Activated CD4-positive, alpha-beta T cell treated with anti-CD3 and anti-CD28 coated beads, Interleukin-2, Interleukin-6, amounts not matched to agents 100 ng/mL and 50 ng/mL, durations not matched to agents 16 hours and 8 hours (primary cell): ENCODE data around the gene TRIP6.
"Not testable (repeated sequence)": the region's sequence is repeated elsewhere in the genome, so short reads cannot be mapped to it uniquely, and the experiment has no call there.

Source experiments
- DNase-seq: peaks from one replicate; pipeline ENCODE4 v3.0.0-alpha.2; 2020

TRIP6 gene

GRCh38 chr7:100891568-100892247 is 24.5 kb downstream of the TRIP6 start:
- no peak for DNase-seq

- DNase-seq, result no peak
Observed at GRCh38 chr7:100892364-100893317, 25.5 kb downstream of the TRIP6 start.

GRCh38 chr7:100893318-100893895 is 26.2 kb downstream of the TRIP6 start:
- no peak for DNase-seq

- no peak for DNase-seq
Observed at GRCh38 chr7:100893910-100894721, 26.9 kb downstream of the TRIP6 start.

- DNase-seq, result peak; percentile 59
Observed at GRCh38 chr7:100894860-100895700, 27.9 kb downstream of the TRIP6 start.

GRCh38 chr7:100895701-100895955 is 28.4 kb downstream of the TRIP6 start, which contains the start of gene ACHE:
TSS of gene ACHE (minus strand) at chr7:100895888. CDS start at chr7:100894232, 1,656 bp downstream.
- no peak for DNase-seq

GRCh38 chr7:100895956-100896731 is 29.0 kb downstream of the TRIP6 start:
- DNase-seq, result no peak

GRCh38 chr7:100896732-100897608 is 29.8 kb downstream of the TRIP6 start:
- peak; percentile 56 for DNase-seq

- no peak for DNase-seq
Observed at GRCh38 chr7:100897772-100898454, 30.7 kb downstream of the TRIP6 start.

GRCh38 chr7:100899432-100899831 is 32.2 kb downstream of the TRIP6 start:
- no peak for DNase-seq

- no peak for DNase-seq
Observed at GRCh38 chr7:100900978-100901377, 33.8 kb downstream of the TRIP6 start.

GRCh38 chr7:100901921-100902332 is 34.7 kb downstream of the TRIP6 start:
- no peak for DNase-seq

GRCh38 chr7:100902638-100903037 is 35.5 kb downstream of the TRIP6 start:
- no peak for DNase-seq

- DNase-seq, result no peak
Observed at GRCh38 chr7:100908512-100908911, 41.3 kb downstream of the TRIP6 start.

GRCh38 chr7:100910443-100910842 is 43.3 kb downstream of the TRIP6 start:
- not testable (repeated sequence) for DNase-seq

- DNase-seq, result no peak
Observed at GRCh38 chr7:100911484-100911883, 44.3 kb downstream of the TRIP6 start.

GRCh38 chr7:100914208-100914878 is 47.2 kb downstream of the TRIP6 start:
- DNase-seq, result no peak

- no peak for DNase-seq
Observed at GRCh38 chr7:100914879-100915447, 47.8 kb downstream of the TRIP6 start.
